Raji (cell line): ENCODE measurements around the gene LYSMD2.

Experiments used
- POLR2A ChIP-seq: IDR thresholded peaks from 2 replicates; pipeline ENCODE4 v1.6.1; 2011; ENCODE audit warnings: low read depth, low read length, control low read depth; ENCODE audit not compliant: insufficient read depth

The LYSMD2 gene

GRCh38 chr15:51731549-51732267, 5.7 kb downstream of the LYSMD2 start:
- no peak for TF ChIP-seq POLR2A

GRCh38 chr15:51727141-51727897, 10.1 kb downstream of the LYSMD2 start:
- no peak for TF ChIP-seq POLR2A

DNA sequence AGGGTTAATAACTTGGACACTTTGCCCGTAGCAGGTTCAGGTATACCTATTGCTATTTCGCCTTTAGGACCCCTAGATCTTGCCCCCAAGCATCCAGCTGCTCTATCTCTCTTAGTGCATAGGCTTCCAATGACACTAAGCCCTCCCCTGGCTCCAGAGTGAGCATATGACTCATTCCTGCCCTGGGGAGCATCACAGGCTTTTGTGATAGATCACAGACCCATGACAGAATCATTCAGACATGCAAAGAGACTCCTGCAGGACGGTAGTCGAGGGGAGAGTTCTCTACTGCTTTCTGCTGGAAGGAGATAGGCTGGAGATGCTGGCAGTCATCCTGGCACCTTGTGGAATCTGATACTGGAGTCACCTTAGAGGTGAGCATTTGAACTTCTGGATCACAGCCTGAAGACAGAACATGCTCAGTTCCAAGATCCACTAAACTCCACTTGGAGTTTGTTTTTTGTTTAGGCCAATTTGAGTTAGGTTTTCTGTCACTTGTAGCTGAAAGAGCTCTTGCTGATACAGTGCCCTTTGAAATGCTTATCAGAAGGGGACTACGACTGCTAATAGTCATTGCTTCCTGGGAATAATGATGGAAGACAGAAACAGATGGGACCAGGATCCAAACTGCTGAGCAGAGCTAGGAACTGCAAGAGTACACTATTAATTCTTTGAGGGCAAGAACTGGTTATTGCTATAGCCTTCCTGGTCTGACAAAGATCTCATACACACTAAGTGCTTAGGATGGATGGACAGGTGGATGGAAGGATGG, 11.0 kb downstream of the LYSMD2 start:
- no peak for TF ChIP-seq POLR2A

DNA sequence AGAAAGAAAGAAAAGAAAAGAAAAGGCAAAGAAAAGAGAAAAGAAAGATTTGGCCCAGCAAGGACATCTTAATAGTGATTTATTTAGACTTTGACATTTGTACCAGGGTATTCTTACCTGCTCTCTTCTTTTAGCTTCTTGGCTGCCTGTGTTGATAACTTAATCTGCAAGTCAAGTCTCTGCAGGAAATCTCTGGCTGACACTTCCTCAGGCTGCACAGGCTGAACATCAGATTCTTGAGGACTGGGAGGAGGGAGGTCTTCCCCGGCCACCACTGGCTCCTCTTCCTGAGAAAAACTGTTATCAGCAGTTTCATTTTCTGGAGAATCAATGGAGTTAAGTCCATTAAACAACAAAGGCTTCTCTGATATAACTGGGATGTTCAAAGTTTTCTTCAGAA, 12.8 kb downstream of the LYSMD2 start:
- TF ChIP-seq POLR2A = no peak

- TF ChIP-seq POLR2A = no peak
These were observed 13.3 kb downstream of the LYSMD2 start for GRCh38 chr15:51724199-51724598.

DNA sequence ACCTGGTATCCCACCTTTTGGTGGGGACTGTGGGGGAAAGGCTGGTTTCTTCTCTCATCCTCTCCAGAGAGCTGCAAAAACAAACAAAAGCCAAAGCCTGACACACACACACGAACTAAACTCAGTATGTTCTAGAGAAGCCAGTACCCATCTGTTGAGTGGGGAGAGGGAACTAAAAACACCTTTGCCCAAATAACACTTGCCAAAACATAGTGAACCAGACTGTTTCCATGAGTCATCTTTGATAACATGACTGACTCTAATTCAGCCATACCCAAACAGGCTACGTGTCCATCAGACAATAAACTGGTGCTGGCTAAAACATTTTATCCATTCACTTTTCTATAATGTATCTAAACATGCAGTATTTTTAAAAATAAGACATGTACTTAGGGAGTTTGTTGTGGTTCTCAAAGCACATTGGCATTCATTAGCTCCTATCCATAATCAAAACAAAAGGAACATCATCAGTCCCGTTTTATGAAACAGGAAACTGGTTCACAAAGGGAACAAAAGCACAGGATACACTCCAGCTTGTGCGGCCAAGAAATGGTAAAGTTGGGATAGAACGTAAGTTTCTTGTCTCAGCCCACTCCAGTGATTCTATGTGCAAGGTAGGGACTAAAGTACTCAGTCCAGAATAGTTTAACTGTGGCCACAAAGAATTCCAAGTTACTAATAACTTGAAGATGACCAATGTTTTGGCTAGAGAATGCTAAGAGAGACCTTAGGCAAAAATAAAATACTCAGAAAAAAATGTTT, 16.1 kb downstream of the LYSMD2 start:
- no peak for TF ChIP-seq POLR2A

DNA sequence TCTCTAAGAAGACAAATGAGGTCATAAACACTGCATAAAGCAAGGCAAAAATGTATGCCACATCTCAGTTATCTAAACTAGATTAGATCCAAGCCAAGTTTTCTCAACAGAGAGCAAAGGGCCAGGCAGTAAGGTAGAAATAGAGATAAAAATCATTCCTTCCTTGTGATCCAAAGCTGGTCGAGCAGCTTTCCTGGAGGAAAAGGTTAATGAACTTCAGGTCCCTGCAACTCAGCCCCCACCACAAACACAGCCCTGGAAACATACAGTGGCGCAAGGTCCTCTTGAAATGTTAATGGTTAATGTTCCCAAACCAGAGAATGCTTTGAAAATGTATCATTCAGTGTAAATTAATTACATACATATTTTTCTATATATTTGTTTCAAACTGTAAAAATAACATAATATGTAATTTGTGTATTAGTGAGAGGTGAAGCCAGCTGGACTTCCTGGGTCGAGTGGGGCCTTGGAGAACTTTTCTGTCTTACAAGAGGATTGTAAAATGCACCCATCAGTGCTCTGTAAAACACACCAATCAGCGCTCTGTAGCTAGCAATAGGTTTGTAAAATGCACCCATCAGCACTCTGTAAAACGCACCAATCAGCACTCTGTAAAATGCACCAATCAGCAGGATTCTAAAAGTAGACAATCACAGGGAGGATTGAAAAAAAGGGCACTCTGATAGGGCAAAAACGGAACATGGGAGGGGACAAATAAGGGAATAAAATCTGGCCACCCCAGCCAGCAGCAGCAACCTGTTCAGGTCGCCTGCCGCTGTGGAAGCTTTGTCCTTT, 17.1 kb downstream of the LYSMD2 start:
- no peak for TF ChIP-seq POLR2A

GRCh38 chr15:51718746-51719145, 18.7 kb downstream of the LYSMD2 start:
- TF ChIP-seq POLR2A = no peak

GRCh38 chr15:51718219-51718618, 19.2 kb downstream of the LYSMD2 start:
- TF ChIP-seq POLR2A = no peak

DNA sequence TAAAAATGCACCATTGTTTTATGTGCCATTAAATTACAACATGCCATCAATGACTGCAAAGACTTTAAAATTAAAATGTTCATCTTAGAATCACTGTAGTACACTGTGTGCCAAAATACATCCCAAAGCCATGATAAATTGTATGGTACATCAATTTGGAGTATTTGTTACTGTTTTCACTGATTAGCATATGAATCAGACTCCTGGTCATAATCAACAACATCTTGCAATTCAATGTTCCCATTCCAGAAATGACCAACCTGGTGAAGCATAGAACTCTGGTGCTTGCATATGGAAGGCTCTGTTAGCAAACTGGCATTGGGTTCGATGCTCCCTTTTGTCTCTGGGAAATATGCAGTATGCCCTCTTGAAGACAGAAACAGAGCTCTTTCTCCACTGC, 22.5 kb downstream of the LYSMD2 start:
- no peak for TF ChIP-seq POLR2A

GRCh38 chr15:51714162-51714561, 23.3 kb downstream of the LYSMD2 start:
- TF ChIP-seq POLR2A = no peak

DNA sequence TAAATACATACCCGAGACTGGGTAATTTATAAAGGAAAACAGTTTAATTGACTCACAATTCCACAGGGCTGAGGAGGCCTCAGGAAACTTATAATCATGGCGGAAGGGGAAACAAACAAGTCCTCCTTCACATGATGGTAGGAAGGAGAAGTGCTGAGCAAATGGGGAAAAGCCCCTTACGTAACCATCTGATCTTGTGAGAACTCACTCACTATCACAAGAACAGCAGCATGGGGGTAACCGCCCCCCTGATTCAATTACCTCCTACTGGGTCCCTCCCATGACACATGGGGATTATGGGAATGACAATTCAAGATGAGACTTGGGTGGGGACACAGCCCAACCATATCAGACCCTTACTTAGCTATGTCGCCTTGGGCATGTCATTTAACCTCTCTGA, 28.4 kb downstream of the LYSMD2 start:
- TF ChIP-seq POLR2A = no peak

DNA sequence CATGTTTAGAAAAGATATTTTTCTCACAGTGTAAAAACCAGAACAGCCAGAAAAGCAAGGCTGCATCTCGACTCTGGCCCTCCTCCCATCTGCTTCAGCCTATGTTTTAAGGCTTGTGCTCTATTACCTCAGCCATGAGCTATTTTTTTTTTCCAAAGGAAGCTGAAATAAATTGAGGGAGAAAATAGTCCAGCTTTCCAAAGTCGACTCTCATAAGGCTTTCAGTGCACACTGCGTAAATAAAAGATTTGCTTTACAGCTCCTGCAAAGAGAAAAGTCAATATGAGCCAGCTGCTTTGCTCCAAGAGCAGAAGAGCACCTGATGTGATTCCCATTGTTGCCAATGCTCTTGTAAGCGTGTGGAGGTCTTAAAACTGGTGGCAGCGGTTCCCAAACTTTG, 29.4 kb downstream of the LYSMD2 start:
- no peak for TF ChIP-seq POLR2A

DNA sequence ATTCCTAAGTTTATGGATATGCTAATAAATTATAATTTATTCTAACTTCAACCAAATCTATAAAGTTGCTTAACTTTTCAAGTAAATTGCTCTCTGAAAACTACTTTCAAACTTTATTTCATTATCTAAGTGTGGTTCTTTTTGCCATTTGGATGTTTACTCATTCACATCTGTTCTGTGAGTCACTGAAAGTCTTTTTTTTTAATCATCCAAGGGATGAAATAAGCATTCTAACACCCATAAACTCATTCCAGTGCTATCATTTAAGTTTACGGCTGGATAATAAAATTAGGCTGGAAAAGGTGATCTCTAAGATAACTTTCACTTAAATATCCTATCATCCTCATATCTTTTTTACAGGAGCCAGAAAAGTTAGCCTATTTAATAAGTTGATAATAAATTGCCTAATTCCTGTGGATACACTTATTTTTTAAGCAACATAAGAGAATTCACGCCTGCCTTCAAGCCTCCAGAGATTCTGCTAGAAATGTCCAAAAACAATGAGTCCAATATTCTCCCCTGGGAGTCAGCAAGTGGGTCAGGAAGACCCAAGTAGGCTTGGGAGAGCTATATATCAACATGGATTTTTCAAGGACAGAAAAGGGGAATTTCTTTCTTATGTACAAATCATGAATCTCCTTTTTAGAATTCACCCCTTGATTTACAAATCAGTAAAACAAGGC, 30.4 kb downstream of the LYSMD2 start:
- no peak for TF ChIP-seq POLR2A
